GM18907 (cell line): ENCODE results near the gene C1orf146.
"Not testable (repeated sequence)": the region's sequence is repeated elsewhere in the genome, so short reads cannot be mapped to it uniquely, and the experiment has no call there.

ENCODE experiments used
- ATAC-seq: cut with Tn5 transposase; IDR thresholded peaks from one replicate; pipeline ENCODE4 v1.9.1; 2021; ENCODE audit warnings: mild to moderate bottlenecking, moderate library complexity; ENCODE audit not compliant: unreplicated experiment

Gene C1orf146

DNA sequence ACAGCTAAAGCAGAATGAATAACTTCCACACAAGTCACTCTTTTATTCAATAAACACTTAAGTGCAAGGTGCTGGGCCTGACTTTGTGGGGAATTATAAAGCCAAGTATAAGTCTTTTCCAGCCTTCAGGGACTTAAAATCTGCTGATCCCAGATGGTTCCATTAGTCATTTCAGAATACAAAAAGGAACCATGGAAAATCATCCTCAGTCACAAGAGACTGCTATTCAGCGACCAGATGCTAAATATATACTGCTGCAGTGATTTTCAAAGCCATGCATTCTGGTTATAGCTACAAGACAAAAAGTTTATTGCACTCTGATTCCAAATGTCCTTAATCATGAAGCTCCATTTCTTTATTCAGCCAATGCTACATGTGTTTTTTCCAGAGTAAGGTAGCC lies 55.3 kb downstream of the C1orf146 start:
- no peak for ATAC-seq

DNA sequence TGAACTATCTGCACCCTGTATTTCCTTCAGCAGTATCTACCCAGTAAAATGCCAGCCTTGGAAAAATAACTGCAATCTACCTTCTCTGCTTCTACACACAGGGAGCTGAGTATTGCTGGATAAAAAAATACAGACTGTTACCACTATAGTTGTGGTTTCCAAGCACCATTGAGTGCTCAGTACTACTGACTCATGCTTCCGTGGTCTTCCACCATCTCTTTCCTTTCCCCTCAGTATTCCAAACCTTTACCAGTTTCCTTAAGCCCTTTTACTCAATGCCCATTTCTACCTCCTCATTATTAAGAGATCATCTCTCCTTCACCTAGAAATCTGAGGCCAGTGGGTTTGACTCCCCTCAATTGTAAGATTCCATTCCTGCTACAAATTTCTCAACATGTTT lies 57.2 kb downstream of the C1orf146 start:
- no peak for ATAC-seq

- ATAC-seq, result no peak
Observed at GRCh38 chr1:92276082-92276481, 58.4 kb downstream of the C1orf146 start.

GRCh38 chr1:92277105-92277723 lies 59.5 kb downstream of the C1orf146 start:
- no peak for ATAC-seq

DNA sequence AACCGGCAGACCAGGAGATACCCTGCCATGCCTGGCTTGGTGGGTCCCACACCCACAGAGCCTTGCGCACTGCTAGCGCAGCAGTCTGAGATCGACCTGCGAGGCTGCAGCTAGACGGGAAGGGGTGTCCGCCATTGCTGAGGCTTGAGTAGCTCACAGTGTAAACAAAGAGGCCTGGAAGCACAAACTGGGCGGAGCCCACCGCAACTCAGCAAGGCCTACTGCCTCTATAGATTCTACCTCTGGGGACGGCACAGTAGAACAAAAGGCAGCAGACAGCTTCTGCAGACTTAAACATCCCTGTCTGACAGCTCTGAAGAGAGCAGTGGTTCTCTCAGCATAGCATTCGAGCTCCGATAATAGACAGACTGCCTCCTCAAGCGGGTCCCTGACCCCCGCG lies 62.1 kb downstream of the C1orf146 start:
- ATAC-seq, result not testable (repeated sequence)

DNA sequence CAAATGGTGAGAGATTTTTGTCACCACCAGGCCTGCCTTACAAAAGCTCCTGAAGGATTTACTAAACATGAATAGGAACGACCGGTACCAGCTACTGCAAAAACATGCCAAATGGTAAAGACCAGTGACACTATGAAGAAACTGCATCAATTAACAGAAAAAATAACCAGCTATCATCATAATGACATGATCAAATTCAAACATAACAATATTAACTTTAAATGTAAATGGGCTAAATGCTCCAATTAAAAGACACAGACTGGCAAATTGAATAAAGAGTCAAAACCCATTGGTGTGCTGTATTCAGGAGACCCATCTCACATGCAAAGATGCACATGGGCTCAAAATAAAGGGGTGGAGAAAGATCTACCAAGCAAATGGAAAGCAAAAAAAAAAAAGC lies 63.7 kb downstream of the C1orf146 start:
- ATAC-seq, result not testable (repeated sequence)

DNA sequence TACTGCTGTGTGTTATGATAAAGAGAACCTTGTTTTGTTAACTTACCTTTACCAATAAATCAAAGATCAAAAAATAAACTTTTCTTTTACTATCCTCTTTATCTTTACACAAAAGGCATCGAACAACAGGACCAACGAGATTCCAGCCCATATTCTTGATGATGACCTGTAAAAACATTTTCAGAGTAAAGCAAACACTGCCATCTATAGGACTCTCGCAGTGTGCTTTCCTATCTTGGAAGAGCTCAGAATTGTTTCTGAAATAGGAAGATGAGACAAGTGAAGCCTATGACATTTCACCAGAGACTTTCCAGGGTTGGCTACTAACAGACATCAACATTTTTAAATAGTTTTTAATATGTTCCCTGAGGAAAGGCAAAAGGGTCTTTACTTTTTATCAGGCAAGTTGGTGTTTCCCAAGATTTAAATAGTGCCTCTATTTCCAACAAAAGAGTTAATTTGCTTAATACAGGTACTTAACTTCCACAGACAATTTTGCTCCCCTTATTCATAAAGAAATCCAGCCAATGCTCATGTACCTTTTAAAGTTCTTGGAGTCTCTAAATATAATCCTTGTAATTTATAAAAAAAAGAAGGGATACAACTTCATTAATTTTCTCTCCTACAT lies 73.8 kb downstream of the C1orf146 start:
- ATAC-seq, result no peak
